Measurements from ENCODE around the gene TCTA.

The TCTA gene

DNA sequence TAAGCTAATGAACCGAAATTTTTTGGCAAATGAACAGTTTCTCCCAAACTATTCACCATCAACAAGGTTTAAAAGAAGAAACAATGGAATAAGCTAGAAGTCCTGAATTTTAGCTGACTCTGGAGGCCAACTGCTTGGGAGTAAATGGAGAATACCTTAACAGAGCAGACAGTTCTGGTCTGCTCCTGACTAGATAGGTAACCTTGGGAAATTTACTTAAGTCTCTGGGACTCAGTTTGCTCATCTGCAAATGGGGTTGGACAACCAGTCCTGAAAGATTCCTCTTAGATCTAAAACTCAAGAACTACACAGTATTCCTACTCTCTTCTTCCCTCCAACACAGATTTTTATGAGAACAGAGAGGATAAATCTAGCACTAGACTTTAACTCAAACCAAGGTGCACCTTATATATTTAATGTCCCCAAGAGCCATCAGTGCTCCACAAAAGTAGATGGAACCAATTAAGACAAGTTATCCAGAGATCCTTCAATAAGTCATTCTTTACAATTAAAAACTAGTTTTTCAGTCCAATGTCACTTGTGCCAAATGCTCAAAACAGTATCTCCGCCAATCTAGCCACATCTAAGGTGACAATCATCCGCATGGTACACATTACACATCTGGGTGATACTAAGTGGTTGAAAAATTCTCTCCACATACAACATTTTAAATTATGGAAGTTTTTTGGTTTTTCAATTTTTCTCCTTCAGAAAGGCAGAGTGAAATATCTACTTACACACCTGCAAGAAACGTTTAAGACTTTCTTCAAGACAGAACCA, 2.0 kb upstream of the TCTA start:
- Histone ChIP-seq H3K9ac (ENCODE audit: low read length in 5 of 5) (peak overlapping the region; percentile 83 to 97 (median 96)), H3K27me3 (ENCODE audit: control insufficient read depth in 5 of 5, insufficient read depth in 4 of 5, low read length in 5 of 5) (no peaks in the 10 kb centered on the region), H3K4me3 (ENCODE audit: low read depth in 1 of 5, low read length in 5 of 5) (peak overlapping the region; percentile 85 to 97 (median 94)), H3K4me1 (ENCODE audit: control insufficient read depth in 5 of 5, insufficient read depth in 5 of 5, low read length in 5 of 5) (peaks cover 11 to 71% (median 70%) of the 10 kb centered on the region in 5 donors), H3K9me3 (ENCODE audit: control insufficient read depth in 5 of 5, low read length in 5 of 5) (no peaks in the 10 kb centered on the region), H3K27ac (ENCODE audit: low read depth, low read length) (peak overlapping the region; percentile 91), H3K36me3 (ENCODE audit: control insufficient read depth in 5 of 5, insufficient read depth in 5 of 5, low read length in 5 of 5) (peaks cover 0 to 6% (median 5%) of the 10 kb centered on the region in 5 donors)

- Histone ChIP-seq H3K4me1 (ENCODE audit: control insufficient read depth in 5 of 5, insufficient read depth in 5 of 5, low read length in 5 of 5) (peaks cover 11 to 72% (median 69%) of the 10 kb centered on the region in 5 donors), H3K4me3 (ENCODE audit: low read depth in 1 of 5, low read length in 5 of 5) (peak overlapping the region; percentile 85 to 97 (median 94)), H3K9me3 (ENCODE audit: control insufficient read depth in 5 of 5, low read length in 5 of 5) (no peaks in the 10 kb centered on the region), H3K27me3 (ENCODE audit: control insufficient read depth in 5 of 5, insufficient read depth in 4 of 5, low read length in 5 of 5) (no peaks in the 10 kb centered on the region), H3K9ac (ENCODE audit: low read length in 5 of 5) (peak overlapping the region; percentile 83 to 97 (median 96)), H3K36me3 (ENCODE audit: control insufficient read depth in 5 of 5, insufficient read depth in 5 of 5, low read length in 5 of 5) (peaks cover 0 to 13% (median 10%) of the 10 kb centered on the region in 5 donors), H3K27ac (ENCODE audit: low read depth, low read length) (peak overlapping the region; percentile 91)
Measured at GRCh38 chr3:49410846-49411534, 1.2 kb upstream of the TCTA start.

GRCh38 chr3:49411535-49411967, 672 bp upstream of the TCTA start:
- Histone ChIP-seq H3K9ac (ENCODE audit: low read length in 5 of 5) (peak overlapping the region; percentile 83 to 97 (median 96)), H3K9me3 (ENCODE audit: control insufficient read depth in 5 of 5, low read length in 5 of 5) (no peaks in the 10 kb centered on the region), H3K36me3 (ENCODE audit: control insufficient read depth in 5 of 5, insufficient read depth in 5 of 5, low read length in 5 of 5) (peaks cover 0 to 18% (median 11%) of the 10 kb centered on the region in 5 donors), H3K27ac (ENCODE audit: low read depth, low read length) (peak overlapping the region; percentile 91), H3K4me3 (ENCODE audit: low read depth in 1 of 5, low read length in 5 of 5) (peak overlapping the region in 4 of 5 donors; percentile 85 to 97 (median 95)), H3K4me1 (ENCODE audit: control insufficient read depth in 5 of 5, insufficient read depth in 5 of 5, low read length in 5 of 5) (peaks cover 15 to 72% (median 69%) of the 10 kb centered on the region in 5 donors), H3K27me3 (ENCODE audit: control insufficient read depth in 5 of 5, insufficient read depth in 4 of 5, low read length in 5 of 5) (no peaks in the 10 kb centered on the region)

DNA sequence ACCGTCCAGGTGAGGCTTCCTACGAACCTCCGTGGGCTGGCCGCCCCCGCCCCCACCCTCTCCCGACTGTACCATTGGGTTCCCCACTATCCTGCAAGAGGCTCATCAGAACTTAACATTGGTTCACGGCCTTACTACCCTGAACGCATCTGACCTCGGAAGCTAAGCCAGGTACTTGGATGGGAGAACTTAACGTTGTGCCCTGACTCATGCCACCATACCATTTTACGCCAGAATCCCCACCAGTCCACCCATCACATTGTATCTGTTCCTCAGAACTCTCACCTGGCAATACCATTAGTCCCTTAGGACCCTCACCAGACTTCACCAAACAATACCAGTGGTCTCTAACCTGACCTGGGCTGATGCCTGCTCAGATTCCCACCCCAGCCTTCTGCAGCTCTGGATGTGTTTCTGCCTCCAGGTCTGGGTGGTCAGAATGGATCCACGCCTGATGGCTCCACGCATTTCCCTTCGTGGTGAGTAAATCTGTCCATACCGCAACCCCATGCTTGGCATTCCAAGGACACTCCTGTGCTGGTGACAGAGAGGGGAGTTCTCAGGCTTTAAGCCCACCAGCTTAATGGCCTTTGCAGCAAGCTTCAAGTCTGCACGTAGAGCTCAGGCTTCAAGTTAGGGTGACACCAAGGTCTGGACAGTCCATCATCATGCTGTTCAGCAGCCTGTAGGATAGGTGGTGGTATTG, 562 bp downstream of the TCTA start:
- Histone ChIP-seq H3K27me3 (ENCODE audit: control insufficient read depth in 5 of 5, insufficient read depth in 4 of 5, low read length in 5 of 5) (no peaks in the 10 kb centered on the region), H3K4me3 (ENCODE audit: low read depth in 1 of 5, low read length in 5 of 5) (peak overlapping the region; percentile 84 to 96 (median 94)), H3K9ac (ENCODE audit: low read length in 5 of 5) (peak overlapping the region; percentile 85 to 99 (median 93)), H3K36me3 (ENCODE audit: control insufficient read depth in 5 of 5, insufficient read depth in 5 of 5, low read length in 5 of 5) (peaks cover 0 to 31% (median 20%) of the 10 kb centered on the region in 5 donors), H3K4me1 (ENCODE audit: control insufficient read depth in 5 of 5, insufficient read depth in 5 of 5, low read length in 5 of 5) (peaks cover 15 to 70% (median 63%) of the 10 kb centered on the region in 5 donors), H3K9me3 (ENCODE audit: control insufficient read depth in 5 of 5, low read length in 5 of 5) (no peaks in the 10 kb centered on the region), H3K27ac (ENCODE audit: low read depth, low read length) (peak overlapping the region; percentile 97)

- Histone ChIP-seq H3K27ac (ENCODE audit: low read depth, low read length) (peak overlapping the region; percentile 97), H3K4me3 (ENCODE audit: low read depth in 1 of 5, low read length in 5 of 5) (peak overlapping the region; percentile 84 to 96 (median 94)), H3K27me3 (ENCODE audit: control insufficient read depth in 5 of 5, insufficient read depth in 4 of 5, low read length in 5 of 5) (no peaks in the 10 kb centered on the region), H3K9ac (ENCODE audit: low read length in 5 of 5) (peak overlapping the region in 4 of 5 donors; percentile 45 to 99 (median 80)), H3K36me3 (ENCODE audit: control insufficient read depth in 5 of 5, insufficient read depth in 5 of 5, low read length in 5 of 5) (peaks cover 0 to 33% (median 20%) of the 10 kb centered on the region in 5 donors), H3K4me1 (ENCODE audit: control insufficient read depth in 5 of 5, insufficient read depth in 5 of 5, low read length in 5 of 5) (peaks cover 15 to 65% (median 58%) of the 10 kb centered on the region in 5 donors), H3K9me3 (ENCODE audit: control insufficient read depth in 5 of 5, low read length in 5 of 5) (no peaks in the 10 kb centered on the region)
Measured at GRCh38 chr3:49413338-49413734, 1.1 kb downstream of the TCTA start.

- Histone ChIP-seq H3K9me3 (ENCODE audit: control insufficient read depth in 5 of 5, low read length in 5 of 5) (no peaks in the 10 kb centered on the region), H3K4me3 (ENCODE audit: low read depth in 1 of 5, low read length in 5 of 5) (no peak overlapping the region), H3K27me3 (ENCODE audit: control insufficient read depth in 5 of 5, insufficient read depth in 4 of 5, low read length in 5 of 5) (no peaks in the 10 kb centered on the region), H3K36me3 (ENCODE audit: control insufficient read depth in 5 of 5, insufficient read depth in 5 of 5, low read length in 5 of 5) (peaks cover 0 to 43% (median 25%) of the 10 kb centered on the region in 5 donors), H3K27ac (ENCODE audit: low read depth, low read length) (no peak overlapping the region), H3K9ac (ENCODE audit: low read length in 5 of 5) (no peak overlapping the region), H3K4me1 (ENCODE audit: control insufficient read depth in 5 of 5, insufficient read depth in 5 of 5, low read length in 5 of 5) (peaks cover 12 to 55% (median 47%) of the 10 kb centered on the region in 5 donors)
Measured at GRCh38 chr3:49414753-49415152, 2.5 kb downstream of the TCTA start.

GRCh38 chr3:49415931-49416601, 3.8 kb downstream of the TCTA start:
- Histone ChIP-seq H3K36me3 (ENCODE audit: control insufficient read depth in 5 of 5, insufficient read depth in 5 of 5, low read length in 5 of 5) (peaks cover 0 to 53% (median 33%) of the 10 kb centered on the region in 5 donors), H3K4me1 (ENCODE audit: control insufficient read depth in 5 of 5, insufficient read depth in 5 of 5, low read length in 5 of 5) (peaks cover 12 to 43% (median 35%) of the 10 kb centered on the region in 5 donors), H3K27ac (ENCODE audit: low read depth, low read length) (peak overlapping the region; percentile 30), H3K27me3 (ENCODE audit: control insufficient read depth in 5 of 5, insufficient read depth in 4 of 5, low read length in 5 of 5) (no peaks in the 10 kb centered on the region), H3K9me3 (ENCODE audit: control insufficient read depth in 5 of 5, low read length in 5 of 5) (no peaks in the 10 kb centered on the region), H3K9ac (ENCODE audit: low read length in 5 of 5) (no peak overlapping the region), H3K4me3 (ENCODE audit: low read depth in 1 of 5, low read length in 5 of 5) (peak overlapping the region in 1 of 5 donors; percentile 0)

GRCh38 chr3:49416867-49417266, 4.6 kb downstream of the TCTA start:
- H3K36me3 ChIP-seq (ENCODE audit: control insufficient read depth in 5 of 5, insufficient read depth in 5 of 5, low read length in 5 of 5) = peaks cover 0 to 53% (median 33%) of the 10 kb centered on the region in 5 donors
- no peak overlapping the region for H3K4me3 ChIP-seq (ENCODE audit: low read depth in 1 of 5, low read length in 5 of 5)
- H3K4me1 ChIP-seq (ENCODE audit: control insufficient read depth in 5 of 5, insufficient read depth in 5 of 5, low read length in 5 of 5) = peaks cover 12 to 43% (median 42%) of the 10 kb centered on the region in 5 donors
- no peaks in the 10 kb centered on the region for H3K9me3 ChIP-seq (ENCODE audit: control insufficient read depth in 5 of 5, low read length in 5 of 5)
- H3K9ac ChIP-seq (ENCODE audit: low read length in 5 of 5) = no peak overlapping the region
- H3K27ac ChIP-seq (ENCODE audit: low read depth, low read length) = no peak overlapping the region
- no peaks in the 10 kb centered on the region for H3K27me3 ChIP-seq (ENCODE audit: control insufficient read depth in 5 of 5, insufficient read depth in 4 of 5, low read length in 5 of 5)

GRCh38 chr3:49417516-49418120, 5.4 kb downstream of the TCTA start:
- Histone ChIP-seq H3K27ac (ENCODE audit: low read depth, low read length) (no peak overlapping the region), H3K4me3 (ENCODE audit: low read depth in 1 of 5, low read length in 5 of 5) (no peak overlapping the region), H3K9me3 (ENCODE audit: control insufficient read depth in 5 of 5, low read length in 5 of 5) (no peaks in the 10 kb centered on the region), H3K27me3 (ENCODE audit: control insufficient read depth in 5 of 5, insufficient read depth in 4 of 5, low read length in 5 of 5) (no peaks in the 10 kb centered on the region), H3K4me1 (ENCODE audit: control insufficient read depth in 5 of 5, insufficient read depth in 5 of 5, low read length in 5 of 5) (peaks cover 11 to 47% (median 42%) of the 10 kb centered on the region in 5 donors), H3K36me3 (ENCODE audit: control insufficient read depth in 5 of 5, insufficient read depth in 5 of 5, low read length in 5 of 5) (peaks cover 0 to 53% (median 33%) of the 10 kb centered on the region in 5 donors), H3K9ac (ENCODE audit: low read length in 5 of 5) (no peak overlapping the region)

Data from subcutaneous abdominal adipose tissue (tissue), 5 donors.